KG1 (cell line): ENCODE results near the gene RANBP3.

Experiments
- DNase-seq: peaks from one replicate; lab custom pipeline; 2025; lab: John Stamatoyannopoulos, UW

Gene RANBP3

DNA sequence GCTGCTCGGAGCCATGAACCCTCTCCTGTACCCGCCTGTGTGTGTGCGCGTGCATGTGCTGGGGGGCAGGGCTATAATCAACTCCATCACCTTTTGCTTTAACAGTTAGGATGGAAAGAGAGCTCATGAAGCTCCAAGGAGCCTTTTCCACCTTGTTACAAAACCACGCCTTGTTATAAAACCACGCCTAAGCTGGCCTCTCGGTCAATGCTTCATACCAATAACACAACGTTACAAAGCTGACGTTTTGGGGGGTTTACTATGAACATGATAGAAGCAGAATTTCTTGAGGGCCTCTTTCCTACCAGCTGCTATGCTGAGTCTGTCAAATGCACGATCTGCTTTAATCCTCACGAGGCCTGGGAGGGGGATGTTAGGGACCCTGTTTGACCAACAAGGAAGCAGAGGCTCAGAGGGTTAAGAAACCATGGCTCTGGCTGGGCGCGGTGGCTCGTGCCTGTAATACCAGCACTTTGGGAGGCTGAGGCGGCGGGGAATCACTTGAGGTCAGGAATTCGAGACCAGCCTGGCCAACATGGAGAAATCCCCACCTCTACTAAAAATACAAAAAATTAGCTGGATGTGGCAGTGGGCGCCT lies 52.0 kb downstream of the RANBP3 start:
- DNase-seq = no peak

DNA sequence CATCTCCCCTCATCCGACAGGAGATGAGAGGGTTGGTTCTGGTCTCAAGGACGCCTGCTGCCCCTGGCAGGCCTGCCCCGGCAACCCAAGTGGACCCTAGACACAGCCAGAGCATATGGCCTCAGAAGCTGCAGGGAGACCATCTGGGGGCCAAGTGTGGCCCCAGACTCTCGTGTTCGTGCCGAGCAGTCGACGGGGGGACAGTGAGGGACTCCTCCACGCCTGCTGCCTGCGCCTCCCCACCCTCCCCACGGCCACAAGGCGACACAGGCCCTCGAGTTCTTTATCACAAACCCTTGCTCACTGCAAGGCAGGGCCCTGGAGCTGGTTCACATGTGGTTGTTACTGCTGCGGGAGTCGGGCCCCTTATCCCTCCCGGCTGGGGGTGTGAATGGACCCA lies 54.6 kb downstream of the RANBP3 start:
- DNase-seq = no peak

DNA sequence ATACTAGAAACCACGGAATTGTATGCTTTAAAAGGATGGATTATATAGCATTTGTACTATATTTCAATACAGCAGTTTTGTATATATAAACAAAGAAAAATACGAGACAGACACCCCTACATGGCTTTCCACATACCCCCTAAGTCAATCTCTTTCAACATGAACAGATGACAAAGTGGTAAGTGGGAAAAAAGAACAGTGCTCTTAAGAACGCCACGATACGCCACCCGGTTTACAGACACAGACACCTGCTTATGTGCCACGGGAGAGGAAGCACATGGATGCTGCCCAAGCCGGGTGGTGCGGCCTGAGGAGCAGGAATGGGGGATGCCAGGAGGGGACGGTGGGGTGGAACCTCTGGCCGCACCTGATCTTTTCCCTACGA lies 55.8 kb downstream of the RANBP3 start:
- DNase-seq = no peak

DNA sequence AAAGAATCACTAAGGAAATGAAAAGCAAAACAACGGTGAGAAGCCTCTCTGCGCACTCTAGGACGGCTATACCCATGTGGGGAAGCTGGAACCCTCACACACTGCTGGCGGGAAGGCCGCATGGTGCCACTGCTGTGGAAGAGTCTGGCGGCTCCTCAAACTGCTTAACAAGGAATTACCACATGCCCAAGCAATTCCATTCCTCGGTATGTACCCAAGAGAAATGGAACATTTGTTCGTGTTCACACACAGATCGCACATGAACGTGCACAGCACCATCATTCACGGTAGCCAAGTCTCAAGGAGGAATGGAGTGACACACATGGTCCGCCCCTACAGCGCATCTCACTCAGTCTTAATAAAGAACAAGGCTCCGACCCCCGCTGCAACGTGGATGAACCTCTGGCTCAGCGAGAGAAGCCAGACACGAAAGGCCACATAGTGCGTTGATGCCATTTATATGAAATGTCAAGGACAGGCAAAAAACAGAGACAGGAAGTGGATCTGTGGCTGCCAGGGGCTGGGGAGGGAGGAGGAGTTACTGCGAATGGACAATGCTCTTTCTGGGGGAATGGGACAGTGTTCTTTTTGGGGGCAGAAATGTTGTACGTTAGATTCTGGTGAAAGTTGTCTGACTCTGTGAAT lies 56.3 kb downstream of the RANBP3 start:
- DNase-seq = no peak

DNA sequence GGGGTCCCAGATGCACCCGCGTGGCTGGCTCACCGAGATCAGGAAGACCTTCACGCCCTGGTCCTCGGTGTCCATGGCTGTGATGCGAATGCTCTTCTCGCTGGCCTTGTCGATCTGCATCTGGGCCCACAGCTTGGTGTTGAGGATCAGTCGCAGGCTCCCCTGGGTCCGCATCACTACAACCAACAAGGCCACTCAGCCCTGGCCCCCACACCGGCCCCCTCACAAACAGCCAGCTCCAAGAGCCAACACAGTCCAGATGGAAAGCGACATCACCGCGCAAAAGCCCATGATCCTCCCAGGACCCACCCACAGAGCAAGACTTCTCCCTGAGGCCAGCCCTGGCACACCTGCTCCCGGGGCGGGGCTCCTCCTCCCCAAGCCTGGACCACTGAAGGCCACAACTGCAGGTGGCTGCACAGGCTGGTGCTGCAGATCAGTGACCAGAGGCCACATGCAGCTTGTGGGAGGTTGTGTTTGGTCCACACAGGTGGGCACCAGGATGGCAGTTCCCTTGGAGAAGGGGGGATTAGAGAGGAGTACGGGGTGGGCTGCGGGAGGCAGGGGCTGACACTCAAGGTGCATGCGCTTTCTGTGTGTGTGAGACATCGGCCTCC lies 59.4 kb downstream of the RANBP3 start:
- DNase-seq = no peak

DNA sequence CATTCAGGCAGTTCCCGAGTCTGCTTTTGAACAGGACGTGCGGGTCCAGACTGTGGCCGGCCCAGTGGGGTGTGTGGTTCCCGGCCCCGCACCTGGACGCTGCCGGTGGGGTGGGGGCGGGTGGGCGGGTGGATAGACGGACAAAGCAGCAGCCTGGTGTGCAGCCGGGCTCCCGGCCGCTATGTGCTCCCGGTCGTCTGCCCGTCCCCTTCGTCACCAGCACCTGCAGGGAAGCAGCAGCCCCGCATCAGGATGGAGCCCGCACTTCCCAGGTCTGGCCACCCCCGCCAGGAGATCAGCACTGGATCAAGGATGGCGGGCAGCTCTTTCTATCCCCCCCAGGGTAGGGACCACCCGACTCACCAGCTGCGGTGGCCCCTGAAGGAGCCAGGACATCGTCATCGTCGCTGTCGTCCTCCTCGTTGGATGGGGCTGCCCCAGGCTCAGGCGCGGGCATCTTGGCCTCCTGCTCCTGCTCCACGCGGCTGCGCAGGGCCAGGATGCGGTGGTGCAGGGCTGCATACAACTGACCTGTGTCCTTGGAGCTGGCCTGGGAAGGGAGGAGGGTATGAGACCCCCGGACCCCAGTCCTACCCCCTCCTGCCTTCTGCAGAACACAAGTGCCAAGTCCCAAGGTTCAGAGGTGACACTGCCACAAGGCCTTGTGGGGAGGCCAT lies 60.4 kb downstream of the RANBP3 start:
- DNase-seq = no peak

DNA sequence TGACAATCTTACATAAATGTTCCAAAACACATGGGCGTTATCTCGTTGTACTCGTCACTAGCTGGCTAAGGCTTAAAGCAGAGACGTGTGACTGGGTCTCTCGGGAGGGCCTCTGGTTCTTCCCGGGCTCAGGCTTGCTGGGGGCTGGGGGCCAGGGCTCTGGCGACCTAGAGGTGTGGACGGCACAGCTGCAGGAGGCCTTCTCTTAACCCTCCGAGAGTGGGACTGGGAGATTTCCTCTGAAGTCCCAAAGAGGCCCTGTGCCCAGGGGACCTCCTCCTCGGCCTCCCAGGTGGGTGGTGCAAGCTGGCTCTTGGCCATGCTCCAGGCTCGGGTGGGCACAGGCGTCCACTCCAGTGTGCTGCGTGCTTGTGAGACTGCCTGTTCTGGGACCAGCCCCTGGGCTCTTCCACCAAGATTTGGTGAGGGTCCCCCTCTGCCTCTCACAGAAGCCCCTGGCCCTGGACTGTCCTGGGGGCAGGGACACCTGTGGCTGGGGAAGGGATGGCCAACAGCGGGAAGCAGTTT lies 61.7 kb downstream of the RANBP3 start:
- no peak for DNase-seq

DNA sequence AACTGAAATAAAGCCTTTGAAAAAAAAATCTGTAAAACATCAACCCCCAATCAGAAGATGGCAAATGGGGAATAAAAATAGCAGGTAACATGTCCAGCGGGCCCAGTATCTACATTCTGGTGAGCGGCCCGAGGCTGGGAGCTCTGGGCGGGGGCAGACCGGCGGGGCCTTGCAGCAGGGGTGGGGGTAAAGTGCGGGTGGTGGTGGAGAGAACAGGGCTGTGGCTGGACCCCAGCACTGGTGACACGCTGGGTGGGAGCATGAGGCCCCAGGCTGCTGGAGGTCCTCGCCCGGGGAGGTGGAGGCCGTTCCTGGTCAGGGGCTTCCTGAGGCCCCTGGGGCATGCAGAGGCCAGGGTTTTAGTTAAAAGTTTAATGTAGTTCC lies 62.2 kb downstream of the RANBP3 start:
- no peak for DNase-seq

DNA sequence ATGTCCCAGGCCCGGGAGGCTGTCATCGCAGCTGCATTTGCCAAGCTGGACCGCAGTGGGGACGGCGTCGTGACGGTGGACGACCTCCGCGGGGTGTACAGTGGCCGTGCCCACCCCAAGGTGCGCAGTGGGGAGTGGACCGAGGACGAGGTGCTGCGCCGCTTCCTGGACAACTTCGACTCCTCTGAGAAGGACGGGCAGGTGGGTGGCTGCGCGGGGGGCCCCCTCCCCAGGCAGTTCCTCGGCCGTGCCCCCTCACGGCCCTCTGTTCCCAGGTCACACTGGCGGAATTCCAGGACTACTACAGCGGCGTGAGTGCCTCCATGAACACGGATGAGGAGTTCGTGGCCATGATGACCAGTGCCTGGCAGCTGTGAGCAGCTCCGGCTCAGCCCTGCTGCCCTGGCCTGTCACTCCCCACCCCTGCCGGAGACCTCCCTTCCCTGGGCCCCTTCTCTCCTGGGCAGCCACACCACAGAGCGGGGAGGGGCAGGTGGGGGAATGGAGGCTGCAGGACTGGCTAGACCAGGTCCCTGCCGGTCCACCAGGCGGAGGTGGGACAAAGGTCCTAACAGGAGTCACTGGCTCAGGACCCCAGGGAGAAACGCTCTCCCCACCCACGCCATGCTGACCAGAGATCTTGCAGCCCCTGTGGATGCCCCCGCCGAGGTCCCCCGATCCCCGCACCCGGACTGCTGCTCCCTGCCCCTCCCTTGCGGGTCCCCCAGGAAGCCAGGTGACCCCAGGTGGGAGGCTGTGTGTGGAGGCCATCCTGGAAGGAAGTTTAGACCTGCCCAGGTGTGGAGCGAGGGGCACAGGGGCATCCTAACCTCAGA lies 62.8 kb downstream of the RANBP3 start:
- no peak for DNase-seq

DNA sequence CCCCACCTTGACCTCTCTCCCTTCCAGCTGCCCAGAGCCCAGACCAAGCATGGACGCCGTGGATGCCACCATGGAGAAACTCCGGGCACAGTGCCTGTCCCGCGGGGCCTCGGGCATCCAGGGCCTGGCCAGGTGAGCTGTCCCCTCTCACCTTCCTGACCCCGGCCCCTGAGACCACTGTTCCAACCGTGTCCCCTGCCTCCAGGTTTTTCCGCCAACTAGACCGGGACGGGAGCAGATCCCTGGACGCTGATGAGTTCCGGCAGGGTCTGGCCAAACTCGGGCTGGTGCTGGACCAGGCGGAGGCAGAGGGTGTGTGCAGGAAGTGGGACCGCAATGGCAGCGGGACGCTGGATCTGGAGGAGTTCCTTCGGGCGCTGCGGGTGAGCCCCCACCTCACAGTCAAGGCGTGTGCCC lies 63.6 kb downstream of the RANBP3 start:
- DNase-seq = no peak

DNA sequence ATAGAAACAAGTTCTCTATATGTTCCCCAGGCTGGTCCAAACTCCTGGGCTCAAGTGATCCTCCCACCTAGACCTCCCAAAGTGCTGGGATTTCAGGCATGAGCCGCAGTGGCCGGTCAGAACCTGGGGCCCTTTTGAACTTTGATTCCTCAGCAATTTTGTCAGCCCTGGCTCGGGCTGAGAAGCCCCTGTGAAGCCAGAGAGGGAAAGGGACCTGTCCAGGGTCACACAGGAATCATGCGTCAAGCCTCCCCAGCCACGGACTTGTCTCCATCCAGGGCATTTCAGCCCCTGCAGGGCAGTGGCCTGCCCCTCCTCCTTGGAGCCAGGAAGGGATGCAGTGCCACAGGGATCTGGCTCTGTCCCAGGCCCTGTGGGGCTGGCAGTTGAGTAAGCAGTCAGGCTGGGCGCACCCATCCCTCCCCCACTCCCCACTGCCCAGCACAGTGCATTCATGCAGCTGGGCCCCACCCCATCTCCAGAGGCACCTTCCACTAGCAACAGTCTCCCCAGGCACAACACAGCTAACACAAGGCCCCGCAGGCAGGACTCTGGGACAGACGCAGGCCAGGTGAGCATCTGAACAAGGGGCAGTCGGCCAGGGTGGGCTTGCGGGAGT lies 64.1 kb downstream of the RANBP3 start, which contains the start of gene CAPS:
CAPS (plus strand) TSS at position 516 of the 619 bp plus-strand sequence. CDS start 153 bp downstream, outside the sequence.
- no peak for DNase-seq

DNA sequence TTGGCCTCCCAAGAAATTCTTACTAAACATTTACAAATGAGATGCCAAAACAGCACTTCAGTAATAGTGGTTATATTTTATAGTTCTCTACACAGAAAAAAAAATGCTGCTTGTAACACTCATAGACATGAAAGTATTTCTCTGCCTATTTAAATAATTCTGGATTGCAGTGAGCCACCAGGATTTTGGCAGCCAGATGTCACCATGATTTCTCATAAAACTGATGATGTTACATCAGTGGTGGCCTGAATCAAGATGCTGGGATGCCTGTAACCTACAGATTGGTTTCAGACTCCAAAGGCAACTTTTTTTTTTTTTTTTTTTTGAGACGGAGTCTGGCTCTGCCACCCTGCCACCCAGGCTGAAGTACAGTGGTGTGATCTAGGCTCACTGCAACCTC lies 66.6 kb downstream of the RANBP3 start:
- DNase-seq = no peak

DNA sequence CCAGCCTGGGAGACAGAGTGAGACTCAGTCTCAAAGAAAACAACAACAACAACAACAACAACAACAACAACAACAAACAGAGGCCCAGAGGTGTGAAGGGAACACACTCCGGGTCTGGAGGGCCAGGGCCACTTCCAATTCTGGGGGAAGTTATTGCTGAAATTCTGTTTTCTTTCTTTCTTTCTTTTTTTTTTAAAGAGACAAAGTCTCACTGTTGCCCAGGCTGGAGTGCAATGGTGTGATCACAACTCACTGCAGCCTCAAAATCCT lies 67.4 kb downstream of the RANBP3 start:
- DNase-seq = no peak

DNA sequence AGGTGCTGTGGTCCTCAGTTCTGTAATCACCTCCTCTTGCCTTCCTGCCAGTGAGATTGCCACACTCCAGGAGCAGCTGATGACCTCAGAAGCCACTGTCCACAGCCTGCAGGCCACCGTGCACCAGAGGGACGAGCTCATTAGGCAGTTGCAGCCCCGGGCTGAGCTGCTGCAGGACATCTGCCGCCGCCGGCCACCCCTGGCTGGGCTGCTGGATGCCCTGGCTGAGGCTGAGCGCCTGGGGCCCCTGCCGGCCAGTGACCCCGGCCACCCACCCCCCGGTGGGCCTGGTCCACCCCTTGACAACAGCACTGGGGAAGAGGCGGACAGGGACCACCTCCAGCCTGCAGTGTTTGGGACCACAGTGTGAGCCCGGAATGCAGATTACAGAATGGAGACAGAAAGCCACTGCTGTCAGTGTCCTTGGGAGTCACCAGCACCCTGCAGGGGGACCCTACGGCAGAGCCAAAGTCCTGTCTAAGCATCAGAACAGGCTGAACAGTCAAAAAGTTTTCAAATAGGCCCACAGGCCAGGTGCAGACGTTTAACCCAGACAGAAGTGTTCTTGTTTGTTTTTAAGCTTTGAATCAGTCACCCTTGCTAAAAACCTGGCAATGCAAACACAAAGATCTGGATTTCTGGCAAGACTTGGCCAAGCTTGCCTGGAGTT lies 69.0 kb downstream of the RANBP3 start:
- DNase-seq = no peak

DNA sequence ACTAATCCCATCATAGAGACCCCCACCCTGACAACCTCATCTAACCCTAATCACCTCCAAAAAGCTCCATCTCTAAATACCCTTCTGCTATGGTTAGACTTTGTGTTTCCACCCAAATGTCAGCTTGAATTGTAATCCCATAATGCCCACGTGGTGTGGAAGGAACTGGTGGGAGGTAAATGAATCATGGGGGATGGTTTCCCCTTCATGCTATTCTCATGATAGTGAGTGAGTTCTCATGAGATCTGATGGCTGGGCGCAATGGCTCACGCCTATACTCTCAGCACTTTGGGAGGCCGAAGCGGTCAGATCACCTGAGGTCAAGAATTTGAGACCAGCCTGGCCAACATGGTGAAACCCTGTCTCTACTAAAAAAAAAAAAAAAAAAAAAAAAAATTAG lies 70.7 kb downstream of the RANBP3 start:
- DNase-seq = no peak

DNA sequence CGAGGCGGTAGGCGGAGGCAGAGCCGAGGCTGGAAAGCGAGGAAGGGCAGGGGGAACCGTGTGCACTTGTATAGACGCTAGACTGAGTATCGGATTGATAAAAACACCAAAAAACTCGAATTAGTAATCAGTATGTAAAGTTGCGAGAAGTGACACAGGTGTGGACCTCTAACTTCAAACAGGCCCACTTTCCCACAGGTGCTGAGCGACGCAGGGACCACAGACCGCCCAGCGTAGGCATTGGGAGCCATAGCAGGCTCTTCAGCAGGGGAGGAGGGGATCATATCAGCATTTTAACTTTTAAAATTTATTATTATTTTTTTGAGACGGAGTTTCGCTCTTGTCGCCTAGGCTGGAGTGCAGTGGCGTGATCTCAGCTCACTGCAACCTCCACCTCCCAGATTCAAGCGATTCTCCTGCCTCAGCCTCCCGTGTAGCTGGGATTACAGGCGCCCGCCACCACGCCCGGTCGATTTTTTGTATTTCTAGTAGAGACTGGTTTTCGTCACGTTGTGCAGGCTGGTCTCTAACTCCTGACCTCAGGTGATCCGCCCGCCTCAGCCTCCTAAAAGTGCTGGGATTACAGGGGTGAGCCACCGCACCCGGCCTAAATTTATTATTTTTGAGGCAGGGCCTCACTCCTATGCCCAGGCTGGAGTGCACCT lies 72.7 kb downstream of the RANBP3 start:
- no peak for DNase-seq

DNA sequence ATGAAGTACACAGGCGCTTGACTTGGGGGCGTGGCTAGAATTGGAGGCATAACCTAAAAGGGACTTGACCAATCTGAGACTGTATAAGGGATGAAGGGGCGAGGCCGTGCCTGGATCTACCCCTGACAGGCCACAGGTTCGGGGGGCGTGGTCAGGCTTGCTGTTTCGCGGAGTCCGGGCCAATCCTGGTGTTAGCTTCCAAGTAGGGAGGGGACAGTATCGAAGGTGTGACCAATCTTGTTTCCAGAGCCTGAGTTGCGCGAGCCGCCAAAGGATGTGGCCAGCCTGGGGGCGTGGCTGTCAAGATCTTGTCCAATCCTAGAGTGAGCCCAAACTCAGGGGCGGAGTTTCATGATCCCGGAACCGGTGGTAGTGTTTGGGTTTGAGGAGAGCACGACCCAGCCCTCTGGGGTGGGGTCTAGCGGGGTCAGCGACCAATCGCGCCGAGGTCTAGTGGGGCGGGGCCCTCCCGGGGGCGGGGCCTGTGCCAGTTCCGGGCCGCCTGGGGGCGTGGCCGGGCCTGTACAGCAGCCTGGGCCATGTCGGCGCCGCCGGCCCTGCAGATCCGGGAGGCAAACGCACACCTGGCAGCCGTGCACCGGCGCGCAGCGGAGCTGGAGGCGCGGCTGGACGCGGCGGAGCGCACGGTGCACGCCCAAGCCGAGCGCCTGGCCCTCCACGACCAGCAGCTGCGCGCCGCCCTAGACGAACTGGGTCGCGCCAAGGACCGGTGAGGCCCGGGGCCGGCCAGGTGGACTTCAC lies 73.4 kb downstream of the RANBP3 start, which contains the start of gene VMAC:
VMAC (plus strand) TSS at position 521 of the 762 bp plus-strand sequence; CDS start at position 540, 19 bp downstream.
- DNase-seq = peak; percentile 99

DNA sequence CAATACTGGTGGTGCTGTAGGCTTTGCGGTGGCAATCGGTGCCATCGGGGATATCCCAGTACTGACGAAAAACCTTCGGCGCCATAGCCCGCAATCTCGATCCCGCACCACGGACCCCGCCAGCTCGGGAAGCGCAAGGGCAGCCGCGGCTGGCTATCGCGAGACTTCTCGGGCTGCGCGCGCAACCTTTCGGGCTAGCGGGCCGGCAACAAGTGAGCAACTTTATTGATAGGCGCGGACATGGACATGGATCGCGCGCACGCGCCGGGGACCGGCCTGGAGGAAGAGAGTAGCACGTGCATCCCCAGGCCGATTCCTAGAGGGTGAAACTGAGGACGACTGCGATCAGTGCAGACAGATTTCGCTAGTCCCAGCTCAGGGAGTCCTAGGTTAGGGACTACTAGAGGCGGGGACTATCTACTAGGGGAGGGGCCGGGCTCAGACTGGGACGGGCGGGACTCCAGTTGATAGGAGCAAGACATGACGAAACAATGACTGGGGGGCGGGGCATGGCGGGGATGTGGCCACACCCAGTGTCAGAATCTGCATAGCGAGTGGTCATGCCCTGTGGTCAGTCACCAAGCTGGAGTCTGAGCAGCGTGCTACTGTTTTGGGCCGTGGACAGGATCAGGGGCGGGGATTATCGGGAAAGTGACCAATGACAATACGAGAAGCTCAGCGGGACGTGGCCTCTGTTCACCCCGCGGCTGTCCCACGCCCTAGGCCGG lies 74.2 kb downstream of the RANBP3 start, which contains the start of gene NDUFA11:
NDUFA11 (minus strand) TSS at position 167 of the 728 bp plus-strand sequence; CDS start at position 85, 82 bp downstream.
- DNase-seq = peak; percentile 98
